Measurements from ENCODE around the gene ZNF267.
"Not testable (repeated sequence)": the region's sequence is repeated elsewhere in the genome, so short reads cannot be mapped to it uniquely, and the experiment has no call there.

- not testable (repeated sequence) for TF ChIP-seq CTCF, POLR2A (IDR thresholded peaks at IDR 0.05)
These were observed 82.6 kb downstream of the ZNF267 start for GRCh38 chr16:31956221-31956620.

Measured in lower leg skin (tissue), 3 donors.